Neutrophil (primary cell): Measurements from ENCODE around the gene PCGF3.

Experiments
- H3K27ac ChIP-seq: fragments of 200-600 bp; sonication (generic); 2 replicates; pipeline ENCODE4 v1.5.1; 2016; ENCODE audit warnings: mild to moderate bottlenecking, moderate library complexity
- H3K27me3 ChIP-seq: fragments of 200-600 bp; sonication (generic); 2 replicates; pipeline ENCODE4 v1.6.0; 2016; ENCODE audit warnings: mild to moderate bottlenecking
- H3K36me3 ChIP-seq: fragments of 200-600 bp; sonication (generic); 2 replicates; pipeline ENCODE4 v1.5.1; 2017
- H3K4me1 ChIP-seq, 2 experiments: fragments of 200-600 bp in 1 of 2; sonication (generic) in 1 of 2; 1 replicate in 1 of 2; 2 replicates in 1 of 2; pipeline versions ENCODE4 v1.5.1 to v1.6.1; 2013 to 2016; ENCODE audit warnings: low read depth in 1 of 2, low read length in 1 of 2, mild to moderate bottlenecking in 1 of 2, moderate library complexity in 1 of 2; ENCODE audit not compliant: control insufficient read depth in 1 of 2, insufficient read depth in 1 of 2
- H3K4me3 ChIP-seq, 2 experiments: fragments of 200-600 bp in 1 of 2; sonication (generic) in 1 of 2; 1 replicate in 1 of 2; 2 replicates in 1 of 2; pipeline ENCODE4 v1.5.1; 2013 to 2016; ENCODE audit warnings: low read depth in 1 of 2, low read length in 1 of 2, mild to moderate bottlenecking in 1 of 2, moderate library complexity in 1 of 2
- H3K9me3 ChIP-seq: fragments of 200-600 bp; sonication (generic); 2 replicates; pipeline ENCODE4 v1.5.1; 2016
- CTCF ChIP-seq: fragments of 200-600 bp; sonication (generic); IDR thresholded peaks from 2 replicates; pipeline ENCODE4 v1.5.1; 2016; ENCODE audit warnings: antibody characterized with exemption

PCGF3 gene

GRCh38 chr4:743463-744211 lies 38.0 kb downstream of the PCGF3 start:
- Histone ChIP-seq H3K27ac (peak overlapping the region; percentile 59), H3K4me3 (no peak overlapping the region), H3K9me3 (no peaks in the 10 kb centered on the region), H3K4me1 (no peaks in the 10 kb centered on the region), H3K27me3 (no peaks in the 10 kb centered on the region), H3K36me3 (peaks cover 55% of the 10 kb centered on the region)
- no peak for TF ChIP-seq CTCF

DNA sequence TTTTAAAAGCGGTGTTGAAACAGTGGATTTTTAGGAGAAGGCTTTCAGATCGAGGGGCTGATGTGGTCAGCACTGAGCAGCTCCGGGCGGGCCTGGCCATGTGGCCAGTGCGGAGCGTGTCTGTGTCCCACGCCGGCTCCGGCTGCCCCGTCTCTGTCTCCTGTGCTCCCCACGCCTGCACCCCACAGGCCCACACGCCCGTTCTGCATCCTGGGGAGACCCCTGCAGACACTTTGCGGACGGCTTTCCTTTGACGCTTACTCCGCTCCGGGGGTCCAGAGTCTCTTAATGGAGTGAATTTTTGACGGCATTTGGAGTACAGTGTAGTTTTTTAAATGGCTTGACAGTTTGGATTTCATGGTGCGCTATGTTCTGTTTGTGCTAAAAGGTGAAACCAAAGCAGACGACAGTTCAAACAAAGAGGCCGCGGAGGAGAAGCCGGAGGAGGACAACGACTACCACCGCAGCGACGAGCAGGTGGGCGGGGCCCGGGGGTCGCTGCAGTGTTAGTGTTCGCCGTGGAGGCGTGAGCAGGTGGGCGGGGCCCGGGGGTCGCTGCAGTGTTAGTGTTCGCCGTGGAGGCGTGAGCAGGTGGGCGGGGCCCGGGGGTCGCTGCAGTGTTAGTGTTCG lies 38.7 kb downstream of the PCGF3 start:
- Histone ChIP-seq H3K4me3 (no peak overlapping the region), H3K27ac (peak overlapping the region; percentile 59), H3K9me3 (no peaks in the 10 kb centered on the region), H3K36me3 (peaks cover 50% of the 10 kb centered on the region), H3K27me3 (no peaks in the 10 kb centered on the region), H3K4me1 (no peaks in the 10 kb centered on the region)
- TF ChIP-seq CTCF: no peak

GRCh38 chr4:747546-748170 lies 42.0 kb downstream of the PCGF3 start:
- H3K4me1 ChIP-seq: no peaks in the 10 kb centered on the region
- H3K27me3 ChIP-seq: no peaks in the 10 kb centered on the region
- peaks cover 50% of the 10 kb centered on the region for H3K36me3 ChIP-seq
- H3K4me3 ChIP-seq: no peak overlapping the region
- TF ChIP-seq CTCF: no peak
- no peak overlapping the region for H3K27ac ChIP-seq
- H3K9me3 ChIP-seq: no peaks in the 10 kb centered on the region

DNA sequence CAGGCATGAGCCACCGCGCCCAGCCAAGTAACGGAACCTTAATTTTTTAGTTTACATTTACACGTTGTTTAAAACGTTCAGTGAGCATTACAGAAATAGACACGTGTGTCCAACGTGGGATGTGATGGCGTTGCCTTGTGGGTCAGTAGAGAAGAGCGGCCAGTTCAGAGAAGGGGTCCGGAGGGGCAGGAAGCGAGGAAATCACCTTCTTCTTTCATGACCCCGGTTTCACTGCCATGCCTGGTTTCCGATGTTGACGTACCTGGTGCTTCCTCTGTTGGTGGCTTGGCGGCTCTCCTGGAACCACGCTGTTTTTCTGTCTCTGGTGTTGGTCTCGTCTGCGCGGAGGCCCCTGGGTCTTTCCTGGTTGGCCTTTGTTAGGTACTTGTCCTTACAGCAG lies 42.8 kb downstream of the PCGF3 start:
- H3K4me3 ChIP-seq: no peak overlapping the region
- peaks cover 56% of the 10 kb centered on the region for H3K36me3 ChIP-seq
- H3K4me1 ChIP-seq: no peaks in the 10 kb centered on the region
- no peak overlapping the region for H3K27ac ChIP-seq
- no peak for TF ChIP-seq CTCF
- H3K27me3 ChIP-seq: no peaks in the 10 kb centered on the region
- no peaks in the 10 kb centered on the region for H3K9me3 ChIP-seq

DNA sequence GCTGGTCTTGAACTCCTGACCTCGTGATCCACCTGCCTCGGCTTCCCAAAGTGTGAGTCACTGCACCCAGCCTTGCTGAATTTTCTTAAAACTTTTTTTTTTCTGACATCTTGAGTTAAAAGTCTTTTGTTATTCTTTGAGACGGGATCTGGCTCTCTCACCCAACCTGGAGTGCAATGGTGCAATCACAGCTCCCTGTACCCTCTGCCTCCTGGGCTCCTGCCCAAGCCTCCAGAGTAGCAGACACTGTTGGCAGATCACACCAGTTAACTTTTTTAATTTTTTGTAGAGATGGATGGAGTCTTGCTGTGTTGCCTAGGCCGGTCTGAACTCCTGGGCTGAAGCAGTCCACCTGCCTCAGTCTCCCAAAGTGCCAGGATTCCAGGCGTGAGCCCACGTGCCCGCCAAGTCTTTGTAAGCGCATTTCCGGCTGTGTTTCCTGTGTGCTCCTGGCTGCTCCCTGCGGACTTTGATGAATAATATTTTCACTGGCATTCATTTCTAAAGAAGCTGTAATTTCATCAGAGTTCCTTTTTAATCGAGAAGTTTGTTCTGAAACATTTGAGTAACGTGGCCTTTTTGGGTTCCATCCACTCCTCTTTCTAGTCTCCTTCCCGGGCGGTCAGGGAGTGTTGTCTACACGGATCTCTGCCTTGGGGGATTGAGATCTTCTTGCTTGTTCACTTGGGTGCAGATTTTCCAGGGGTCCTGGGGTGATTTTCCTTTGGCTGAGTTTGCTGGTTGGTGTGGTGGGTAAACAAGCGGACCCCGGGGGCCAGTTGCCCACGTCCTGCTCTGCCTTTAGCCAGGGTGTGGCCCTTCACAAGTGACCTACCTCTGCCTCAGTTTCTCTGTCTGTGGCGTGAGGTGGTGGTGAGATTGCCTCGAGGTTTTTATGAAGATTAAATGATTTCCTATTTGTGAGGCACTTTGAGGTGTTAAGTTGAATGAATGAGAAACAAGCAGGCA lies 44.4 kb downstream of the PCGF3 start:
- Histone ChIP-seq H3K36me3 (peaks cover 61% of the 10 kb centered on the region), H3K9me3 (no peaks in the 10 kb centered on the region), H3K27ac (no peak overlapping the region), H3K4me1 (no peaks in the 10 kb centered on the region), H3K4me3 (no peak overlapping the region), H3K27me3 (no peaks in the 10 kb centered on the region)
- TF ChIP-seq CTCF: no peak
